Thyroid gland (tissue), 4 donors: ENCODE data around the gene MKKS.

Source experiments
- POLR2A ChIP-seq, 2 donors: fragments of 450-650 bp; IDR thresholded peaks; one replicate each; pipeline ENCODE4 v1.6.1; 2017; ENCODE audit warnings: antibody characterized with exemption in 2 of 2, mild to moderate bottlenecking in 2 of 2, moderate library complexity in 1 of 2
- TF ChIP-seq, protein P1 (sequence below), 6 experiments: fragments of 200-600 bp in 3 of 6; fragments of 450-650 bp in 3 of 6; sonication (generic) in 3 of 6; IDR thresholded peaks; one replicate each; pipeline ENCODE4 v1.5.1; 2016 to 2019; ENCODE audit warnings: antibody characterized with exemption in 6 of 6, mild to moderate bottlenecking in 2 of 6, inconsistent platforms in 1 of 6, moderate library complexity in 1 of 6

DNA sequence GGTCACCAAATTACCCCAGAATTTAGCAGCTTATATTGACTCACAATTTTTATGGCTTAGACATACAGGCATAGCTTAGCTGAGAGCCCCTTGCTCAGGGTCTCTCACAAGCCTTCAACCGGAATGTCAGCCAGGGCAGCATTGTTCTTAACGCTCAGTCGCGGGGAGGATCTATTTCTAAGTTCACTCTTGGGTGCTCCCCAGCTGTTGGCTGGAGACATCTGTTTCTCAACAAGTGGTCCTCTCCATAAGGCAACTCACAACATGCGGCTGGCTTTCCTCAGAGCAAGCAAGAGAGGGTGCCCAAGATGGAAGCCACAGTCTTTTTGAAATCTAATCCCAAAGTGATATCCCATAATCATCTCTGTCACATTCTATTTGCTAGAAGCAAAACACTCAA lies 47.7 kb upstream of the MKKS start:
- TF ChIP-seq, protein P1, sequence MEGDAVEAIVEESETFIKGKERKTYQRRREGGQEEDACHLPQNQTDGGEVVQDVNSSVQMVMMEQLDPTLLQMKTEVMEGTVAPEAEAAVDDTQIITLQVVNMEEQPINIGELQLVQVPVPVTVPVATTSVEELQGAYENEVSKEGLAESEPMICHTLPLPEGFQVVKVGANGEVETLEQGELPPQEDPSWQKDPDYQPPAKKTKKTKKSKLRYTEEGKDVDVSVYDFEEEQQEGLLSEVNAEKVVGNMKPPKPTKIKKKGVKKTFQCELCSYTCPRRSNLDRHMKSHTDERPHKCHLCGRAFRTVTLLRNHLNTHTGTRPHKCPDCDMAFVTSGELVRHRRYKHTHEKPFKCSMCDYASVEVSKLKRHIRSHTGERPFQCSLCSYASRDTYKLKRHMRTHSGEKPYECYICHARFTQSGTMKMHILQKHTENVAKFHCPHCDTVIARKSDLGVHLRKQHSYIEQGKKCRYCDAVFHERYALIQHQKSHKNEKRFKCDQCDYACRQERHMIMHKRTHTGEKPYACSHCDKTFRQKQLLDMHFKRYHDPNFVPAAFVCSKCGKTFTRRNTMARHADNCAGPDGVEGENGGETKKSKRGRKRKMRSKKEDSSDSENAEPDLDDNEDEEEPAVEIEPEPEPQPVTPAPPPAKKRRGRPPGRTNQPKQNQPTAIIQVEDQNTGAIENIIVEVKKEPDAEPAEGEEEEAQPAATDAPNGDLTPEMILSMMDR (IDR thresholded peaks at IDR 0.05), result no peak
- no peak for TF ChIP-seq POLR2A (IDR thresholded peaks at IDR 0.05)
